BLaER1 treated with 17β-estradiol and CSF1 and Interleukin-3, amounts not matched to agents 10 nM and 100 nM (cell line): ENCODE results near the gene MAP2K5.

Experiments
- H3K27ac ChIP-seq, 11 experiments: shearing (Covaris generic); formaldehyde crosslinking; 2 replicates each; pipeline ENCODE4 v1.8.1; 2022
- H3K27me3 ChIP-seq, 11 experiments: shearing (Covaris generic); formaldehyde crosslinking; 2 replicates each; pipeline ENCODE4 v1.8.1; 2022
- H3K36me3 ChIP-seq, 11 experiments: shearing (Covaris generic); formaldehyde crosslinking; 2 replicates each; pipeline ENCODE4 v1.8.1; 2022
- H3K4me1 ChIP-seq, 10 experiments: shearing (Covaris generic); formaldehyde crosslinking; 2 replicates each; pipeline ENCODE4 v1.8.1; 2022
- H3K4me2 ChIP-seq, 11 experiments: shearing (Covaris generic); formaldehyde crosslinking; 2 replicates each; pipeline ENCODE4 v1.8.1; 2022
- H3K4me3 ChIP-seq, 10 experiments: shearing (Covaris generic); formaldehyde crosslinking; 2 replicates each; pipeline ENCODE4 v1.8.1; 2022
- H3K9ac ChIP-seq, 11 experiments: shearing (Covaris generic); formaldehyde crosslinking; 2 replicates each; pipeline ENCODE4 v1.8.1; 2022
- H3K9me3 ChIP-seq, 11 experiments: shearing (Covaris generic); formaldehyde crosslinking; replicated peaks in 1 of 11; 2 replicates each; pipeline ENCODE4 v1.8.1; 2022
- H4K20me1 ChIP-seq, 11 experiments: shearing (Covaris generic); formaldehyde crosslinking; 2 replicates each; pipeline ENCODE4 v1.8.1; 2022
- Cebpa-rat ChIP-seq, 11 experiments: shearing (Covaris generic); IDR thresholded peaks; 2 replicates each; pipeline ENCODE4 v1.8.1; 2022

MAP2K5 gene

DNA sequence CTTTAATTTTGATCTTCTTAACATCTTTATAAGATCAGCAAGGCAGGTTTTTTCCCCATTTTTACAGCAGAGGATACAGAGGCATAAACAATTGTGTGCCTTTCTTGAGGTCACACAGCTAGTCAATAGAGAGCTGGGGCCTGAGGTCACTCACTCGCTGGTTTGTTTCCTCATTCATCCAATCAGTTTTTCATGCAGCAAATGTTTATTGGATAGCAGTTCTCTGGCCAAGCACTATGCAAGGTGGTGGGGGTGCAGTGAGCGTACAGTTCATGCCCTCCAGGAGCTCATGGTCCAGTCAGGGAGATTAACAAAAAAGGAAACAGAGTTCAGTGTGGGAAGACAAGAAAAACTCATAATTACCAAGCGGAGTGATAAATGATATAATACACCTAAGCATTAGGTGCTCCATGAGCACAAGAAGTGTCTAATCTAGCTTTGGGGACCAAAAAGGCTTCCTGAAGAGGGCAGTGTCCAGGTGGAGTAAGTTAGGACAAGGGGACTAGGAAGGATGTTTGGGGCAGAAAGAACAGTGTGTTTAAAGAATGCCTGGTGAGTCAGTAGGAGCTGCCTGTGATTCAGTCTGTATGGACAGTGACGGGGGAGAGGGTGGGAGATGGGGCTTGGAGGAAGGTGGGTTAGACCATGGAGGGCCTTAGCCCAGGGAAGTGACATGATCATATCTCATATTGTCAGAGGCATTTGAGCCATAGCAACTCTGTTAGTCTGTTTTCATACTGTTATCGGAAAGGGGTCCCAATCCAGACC, 29.3 kb downstream of the MAP2K5 start:
- no peaks in the 10 kb centered on the region for H4K20me1 ChIP-seq
- H3K36me3 ChIP-seq, result peaks cover 5 to 42% (median 30%) of the 10 kb centered on the region in 11 experiments; a peak in 19 of 22 replicates
- TF ChIP-seq Cebpa-rat (IDR thresholded peaks at IDR 0.05), result no peak
- H3K27me3 ChIP-seq, result no peaks in the 10 kb centered on the region
- no peak overlapping the region for H3K4me2 ChIP-seq
- H3K9ac ChIP-seq, result no peak overlapping the region
- H3K9me3 ChIP-seq, result no peaks in the 10 kb centered on the region; a peak in 1 of 22 replicates
- H3K27ac ChIP-seq, result no peak overlapping the region
- peaks cover 0 to 12% (median 0%) of the 10 kb centered on the region in 10 experiments; a peak in 4 of 20 replicates for H3K4me1 ChIP-seq
- H3K4me3 ChIP-seq, result no peak overlapping the region

DNA sequence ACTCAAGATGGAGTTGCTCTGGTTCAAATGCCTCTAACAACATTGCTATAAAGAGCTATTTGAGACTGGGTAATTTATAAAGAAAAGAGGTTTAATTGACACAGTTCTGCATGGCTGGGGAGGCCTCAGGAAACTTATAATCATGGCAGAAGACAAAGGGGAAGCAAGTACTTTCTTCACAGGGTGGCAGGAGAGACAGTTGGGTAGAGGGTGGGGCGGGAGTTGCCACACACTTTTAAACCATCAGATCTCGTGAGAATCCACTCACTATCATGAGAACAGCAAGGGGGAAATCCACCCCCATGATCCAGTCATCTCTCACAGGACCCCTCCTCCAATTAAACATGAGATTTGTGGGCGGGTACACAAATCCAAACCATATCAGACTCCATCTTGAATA, 30.7 kb downstream of the MAP2K5 start:
- no peak; a peak in 1 of 22 replicates for TF ChIP-seq Cebpa-rat (IDR thresholded peaks at IDR 0.05)
- H3K27ac ChIP-seq, result peak overlapping the region in 1 of 11 experiments; percentile 2; a peak in 2 of 22 replicates
- H3K36me3 ChIP-seq, result peaks cover 10 to 36% (median 28%) of the 10 kb centered on the region in 11 experiments; a peak in 19 of 22 replicates

DNA sequence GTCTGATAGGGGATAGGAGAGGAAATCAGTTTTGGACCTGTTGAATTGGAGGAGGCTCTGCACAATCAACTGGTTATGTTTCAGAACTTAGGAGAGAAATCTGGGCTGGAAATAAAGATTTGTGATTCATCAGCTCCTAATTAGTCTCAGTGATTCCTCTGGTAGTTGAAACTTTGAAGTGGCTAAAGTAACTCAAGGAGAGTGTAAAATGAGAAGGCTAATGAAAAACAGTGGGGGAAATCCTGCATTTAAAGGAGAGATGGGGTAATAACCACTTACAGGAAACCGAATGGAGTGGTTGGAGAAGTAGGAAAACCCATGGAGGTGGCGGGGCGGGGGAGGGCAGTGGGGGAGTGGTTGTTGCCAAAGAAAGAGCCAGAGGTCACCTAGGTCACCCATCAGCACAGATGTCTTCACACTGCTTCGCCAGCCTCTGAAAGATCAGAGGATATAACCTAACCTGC, 32.6 kb downstream of the MAP2K5 start:
- no peak for TF ChIP-seq Cebpa-rat (IDR thresholded peaks at IDR 0.05)
- Histone ChIP-seq H3K4me3 (no peak overlapping the region), H3K4me1 (peaks cover 0 to 12% (median 0%) of the 10 kb centered on the region in 10 experiments; a peak in 4 of 20 replicates), H3K27me3 (no peaks in the 10 kb centered on the region), H4K20me1 (no peaks in the 10 kb centered on the region), H3K27ac (no peak overlapping the region), H3K36me3 (peaks cover 8 to 25% (median 19%) of the 10 kb centered on the region in 11 experiments; a peak in 17 of 22 replicates), H3K9me3 (no peaks in the 10 kb centered on the region; a peak in 1 of 22 replicates), H3K4me2 (peak overlapping the region in 2 of 11 experiments; percentile 15 to 28; a peak in 3 of 22 replicates), H3K9ac (no peak overlapping the region)

More for the DNA sequence above, 30.7 kb downstream of the MAP2K5 start:
- Histone ChIP-seq H3K27me3 (no peaks in the 10 kb centered on the region), H3K4me3 (no peak overlapping the region), H3K9me3 (no peaks in the 10 kb centered on the region; a peak in 1 of 22 replicates), H3K4me1 (peaks cover 0 to 12% (median 0%) of the 10 kb centered on the region in 10 experiments; a peak in 4 of 20 replicates), H3K4me2 (no peak overlapping the region), H3K9ac (no peak overlapping the region), H4K20me1 (no peaks in the 10 kb centered on the region)

DNA sequence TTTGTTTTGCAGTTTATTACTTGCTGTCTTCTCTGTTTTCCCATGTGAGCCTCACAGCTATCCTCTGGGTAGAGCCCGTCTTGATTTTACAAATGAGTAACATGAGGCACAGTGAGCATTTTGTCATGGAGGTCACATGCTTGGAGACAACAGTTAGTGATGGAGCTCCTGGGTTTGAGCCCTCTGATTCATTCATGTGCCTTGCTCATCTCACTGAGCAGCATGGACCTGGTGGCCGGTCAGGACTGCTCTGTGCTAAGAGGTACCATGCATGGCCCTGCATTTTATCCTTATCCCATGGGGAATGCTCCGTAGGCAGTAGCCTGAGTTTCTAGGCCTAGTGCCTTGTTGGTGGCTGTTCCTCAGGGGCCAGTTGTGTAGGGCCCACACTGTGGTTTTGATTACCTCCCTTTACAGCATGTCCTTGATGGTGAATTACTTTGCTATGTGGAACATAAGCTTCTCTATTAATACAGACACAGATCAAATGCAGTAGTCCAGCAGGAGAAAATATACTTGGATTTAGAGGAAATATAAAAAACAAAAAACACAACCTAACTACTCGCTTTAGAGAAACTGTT, 35.6 kb downstream of the MAP2K5 start:
- Histone ChIP-seq H3K9ac (no peak overlapping the region), H3K4me2 (no peak overlapping the region), H3K36me3 (peaks cover 7 to 40% (median 16%) of the 10 kb centered on the region in 11 experiments; a peak in 17 of 22 replicates), H4K20me1 (no peaks in the 10 kb centered on the region), H3K4me3 (no peak overlapping the region), H3K4me1 (peaks cover 0 to 8% (median 0%) of the 10 kb centered on the region in 10 experiments; a peak in 3 of 20 replicates), H3K9me3 (no peaks in the 10 kb centered on the region; a peak in 1 of 22 replicates), H3K27me3 (no peaks in the 10 kb centered on the region), H3K27ac (no peak overlapping the region)
- no peak for TF ChIP-seq Cebpa-rat (IDR thresholded peaks at IDR 0.05)

DNA sequence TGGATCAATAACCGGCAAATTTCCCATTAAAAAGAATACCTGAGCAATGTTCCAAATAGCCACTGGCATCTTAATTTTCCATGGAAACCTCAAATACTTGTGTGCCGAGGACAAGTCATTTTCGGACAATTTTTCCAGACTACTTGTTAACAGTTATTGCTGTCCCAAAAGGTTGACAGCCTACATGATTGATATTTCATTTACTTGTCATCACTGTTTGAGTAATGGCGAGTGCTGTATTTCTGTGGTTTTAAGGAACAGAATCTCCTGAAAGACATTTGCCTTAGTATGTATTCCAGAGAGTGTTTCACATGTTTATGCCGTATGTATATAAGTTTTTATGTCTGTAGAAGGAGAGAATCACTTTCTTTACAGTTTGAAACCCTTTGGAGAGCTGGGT, 36.7 kb downstream of the MAP2K5 start:
- Histone ChIP-seq H3K4me3 (no peak overlapping the region), H3K27ac (no peak overlapping the region), H3K9me3 (no peaks in the 10 kb centered on the region), H3K36me3 (peaks cover 4 to 31% (median 8%) of the 10 kb centered on the region in 11 experiments; a peak in 13 of 22 replicates), H3K4me1 (peaks cover 0 to 8% (median under 1%) of the 10 kb centered on the region in 10 experiments; a peak in 7 of 20 replicates), H3K27me3 (no peaks in the 10 kb centered on the region), H3K4me2 (no peak overlapping the region), H4K20me1 (no peaks in the 10 kb centered on the region), H3K9ac (no peak overlapping the region)
- no peak for TF ChIP-seq Cebpa-rat (IDR thresholded peaks at IDR 0.05)

DNA sequence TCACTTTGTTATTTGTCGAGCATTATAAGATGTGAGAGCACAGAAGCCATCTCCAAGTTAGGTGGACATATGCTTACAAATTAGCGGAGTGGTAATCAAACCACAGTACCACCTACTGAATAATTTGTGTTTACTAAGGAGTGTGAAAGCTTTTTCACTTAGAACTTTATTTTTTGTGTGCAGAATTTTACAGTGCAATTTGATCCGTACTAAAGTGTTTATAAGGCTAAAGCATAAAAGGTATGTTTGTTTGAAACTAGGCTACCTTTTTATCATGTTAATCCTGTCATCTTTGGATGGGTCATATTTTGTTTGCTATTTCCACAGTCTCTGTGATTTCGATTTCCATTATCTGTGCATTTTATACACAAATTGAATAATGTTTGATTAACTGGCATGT, 37.5 kb downstream of the MAP2K5 start:
- Histone ChIP-seq H3K4me2 (no peak overlapping the region), H3K9me3 (no peaks in the 10 kb centered on the region)

DNA sequence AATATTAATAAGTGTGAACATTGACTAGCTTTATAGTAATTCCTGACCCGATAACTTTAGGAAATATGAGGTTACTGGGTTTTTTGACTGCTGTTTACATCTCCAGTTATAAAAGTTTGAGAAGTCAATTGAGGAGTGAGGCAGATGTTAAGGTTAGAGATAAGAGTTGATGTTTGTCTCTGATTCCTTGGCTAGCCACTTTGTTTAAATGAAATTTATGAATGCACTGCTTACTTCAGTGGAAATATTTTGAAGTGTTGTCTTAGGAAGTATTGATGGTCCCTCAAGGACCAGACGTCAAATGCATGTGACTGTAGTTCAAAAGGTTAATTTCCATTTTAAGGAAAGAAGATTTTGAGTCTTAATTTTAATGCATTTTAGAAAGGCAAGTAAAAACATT, 41.7 kb downstream of the MAP2K5 start:
- H3K9me3 ChIP-seq, result no peaks in the 10 kb centered on the region
- peaks cover 0 to 7% (median 0%) of the 10 kb centered on the region in 10 experiments; a peak in 5 of 20 replicates for H3K4me1 ChIP-seq
- H4K20me1 ChIP-seq, result no peaks in the 10 kb centered on the region
- peak overlapping the region in 2 of 11 experiments; percentile 4 to 16; a peak in 1 of 22 replicates for H3K4me2 ChIP-seq
- H3K36me3 ChIP-seq, result peaks cover 24 to 76% (median 44%) of the 10 kb centered on the region in 11 experiments
- no peaks in the 10 kb centered on the region for H3K27me3 ChIP-seq
- H3K9ac ChIP-seq, result no peak overlapping the region
- no peak overlapping the region for H3K27ac ChIP-seq
- no peak for TF ChIP-seq Cebpa-rat (IDR thresholded peaks at IDR 0.05)
- no peak overlapping the region for H3K4me3 ChIP-seq

More for the DNA sequence above, 37.5 kb downstream of the MAP2K5 start:
- no peak for TF ChIP-seq Cebpa-rat (IDR thresholded peaks at IDR 0.05)
- Histone ChIP-seq H3K9ac (no peak overlapping the region), H3K27me3 (no peaks in the 10 kb centered on the region), H3K36me3 (peaks cover 4 to 36% (median 10%) of the 10 kb centered on the region in 11 experiments; a peak in 15 of 22 replicates), H3K27ac (no peak overlapping the region), H4K20me1 (no peaks in the 10 kb centered on the region), H3K4me1 (peaks cover 0 to 7% (median under 1%) of the 10 kb centered on the region in 10 experiments; a peak in 7 of 20 replicates), H3K4me3 (no peak overlapping the region)

DNA sequence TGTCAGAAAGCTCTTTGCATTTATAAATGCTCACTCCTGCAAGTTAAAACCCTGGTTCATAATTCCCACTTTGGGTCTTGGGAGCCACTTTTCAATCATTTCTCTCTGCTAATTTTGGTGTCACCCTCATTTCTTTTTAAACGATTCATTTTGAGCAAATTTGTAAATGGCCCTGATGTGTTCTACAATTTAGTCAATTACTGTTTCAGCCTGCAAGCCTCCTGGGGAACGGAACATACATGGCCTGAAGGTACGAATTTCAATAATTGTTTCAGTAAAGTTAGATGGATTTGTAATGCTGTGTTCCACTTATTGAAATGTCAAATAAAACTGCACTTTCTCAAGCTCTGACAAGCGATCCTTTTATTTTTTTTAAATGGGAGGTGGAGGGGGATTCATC, 43.2 kb downstream of the MAP2K5 start:
- no peaks in the 10 kb centered on the region for H3K9me3 ChIP-seq
- H4K20me1 ChIP-seq, result no peaks in the 10 kb centered on the region
- no peak overlapping the region for H3K4me2 ChIP-seq
- no peaks in the 10 kb centered on the region for H3K27me3 ChIP-seq
- no peak overlapping the region for H3K9ac ChIP-seq
- no peak for TF ChIP-seq Cebpa-rat (IDR thresholded peaks at IDR 0.05)
- H3K27ac ChIP-seq, result no peak overlapping the region
- no peak overlapping the region for H3K4me3 ChIP-seq
- peaks cover 0 to 7% (median 0%) of the 10 kb centered on the region in 10 experiments; a peak in 5 of 20 replicates for H3K4me1 ChIP-seq
- H3K36me3 ChIP-seq, result peaks cover 27 to 82% (median 49%) of the 10 kb centered on the region in 11 experiments

DNA sequence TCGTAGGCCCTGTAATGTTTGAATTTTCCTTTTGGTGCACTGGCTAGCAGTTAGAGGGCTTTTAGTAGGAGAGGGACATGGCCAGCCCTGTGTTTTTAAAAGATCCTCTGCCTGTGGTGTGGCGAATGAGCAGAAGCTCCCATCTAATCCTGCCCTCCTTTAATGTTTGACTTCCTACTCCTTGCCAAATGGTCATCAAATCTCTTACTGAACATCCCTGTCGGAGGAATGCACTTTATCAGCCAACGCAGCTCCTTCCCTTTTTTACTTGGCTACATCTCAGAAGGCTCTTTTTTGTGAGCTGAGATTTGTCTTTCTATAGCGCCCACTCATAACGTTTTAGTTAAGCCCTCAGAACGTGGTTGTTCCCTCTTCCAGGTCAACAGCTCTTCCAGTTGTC, 44.8 kb downstream of the MAP2K5 start:
- Histone ChIP-seq H3K36me3 (peaks cover 29 to 81% (median 53%) of the 10 kb centered on the region in 11 experiments), H3K4me1 (peaks cover 0 to 7% (median 0%) of the 10 kb centered on the region in 10 experiments; a peak in 5 of 20 replicates), H4K20me1 (no peaks in the 10 kb centered on the region), H3K27me3 (no peaks in the 10 kb centered on the region), H3K4me2 (no peak overlapping the region), H3K9me3 (no peaks in the 10 kb centered on the region), H3K4me3 (no peak overlapping the region), H3K27ac (no peak overlapping the region), H3K9ac (no peak overlapping the region)
- TF ChIP-seq Cebpa-rat (IDR thresholded peaks at IDR 0.05), result no peak
